ENCODE measurements around the gene SORCS2. TPM values are rescaled to one million over a fixed set of nuclear protein-coding genes. Genes with fewer than 3 reads are reported as not detected.

SORCS2 gene
- total RNA-seq, 2 donors from 2014 or later, result 0.68 to 0.92 TPM

- H3K27ac ChIP-seq, result no peak overlapping the region
- DNase-seq (ENCODE audit: low spot score) (no peak), ATAC-seq (ENCODE audit: insufficient number of reproducible peaks, low FRiP score, low read depth) (no peak)
- H3K27me3 ChIP-seq (replicated peaks; ENCODE audit: insufficient read depth), result no peaks in the 10 kb centered on the region
- no peaks in the 10 kb centered on the region for H3K36me3 ChIP-seq
- H3K4me1 ChIP-seq (ENCODE audit: control insufficient read depth in 1 of 2, low read depth in 2 of 2), result no peaks in the 10 kb centered on the region
- no peak overlapping the region for H3K4me3 ChIP-seq
- H3K9me3 ChIP-seq, result peaks cover 9% of the 10 kb centered on the region
- no peak for TF ChIP-seq CTCF (IDR thresholded peaks at IDR 0.05)
Measured at GRCh38 chr4:7179158-7179557, 13.2 kb upstream of the SORCS2 start.

- ATAC-seq (ENCODE audit: insufficient number of reproducible peaks, low FRiP score, low read depth) (no peak), DNase-seq (ENCODE audit: low spot score) (no peak)
- H3K27ac ChIP-seq, result no peak overlapping the region
- H3K36me3 ChIP-seq, result no peaks in the 10 kb centered on the region
- no peak for TF ChIP-seq CTCF (IDR thresholded peaks at IDR 0.05)
- no peaks in the 10 kb centered on the region for H3K27me3 ChIP-seq (replicated peaks; ENCODE audit: insufficient read depth)
- no peak overlapping the region for H3K4me3 ChIP-seq
- peaks cover 9% of the 10 kb centered on the region for H3K9me3 ChIP-seq
- H3K4me1 ChIP-seq (ENCODE audit: control insufficient read depth in 1 of 2, low read depth in 2 of 2), result no peaks in the 10 kb centered on the region
Measured at GRCh38 chr4:7180938-7181337, 11.4 kb upstream of the SORCS2 start.

GRCh38 chr4:7182616-7183015 is 9.7 kb upstream of the SORCS2 start:
- DNase-seq (ENCODE audit: low spot score) (no peak), ATAC-seq (ENCODE audit: insufficient number of reproducible peaks, low FRiP score, low read depth) (no peak)
- Histone ChIP-seq H3K4me1 (ENCODE audit: control insufficient read depth in 1 of 2, low read depth in 2 of 2) (no peaks in the 10 kb centered on the region), H3K4me3 (no peak overlapping the region), H3K9me3 (peaks cover 9% of the 10 kb centered on the region), H3K27me3 (replicated peaks; ENCODE audit: insufficient read depth) (no peaks in the 10 kb centered on the region), H3K27ac (no peak overlapping the region), H3K36me3 (no peaks in the 10 kb centered on the region)
- TF ChIP-seq CTCF (IDR thresholded peaks at IDR 0.05), result no peak

- H3K27ac ChIP-seq, result no peak overlapping the region
- H3K27me3 ChIP-seq (replicated peaks; ENCODE audit: insufficient read depth), result no peaks in the 10 kb centered on the region
- no peaks in the 10 kb centered on the region for H3K36me3 ChIP-seq
- TF ChIP-seq CTCF (IDR thresholded peaks at IDR 0.05), result no peak
- peaks cover 9% of the 10 kb centered on the region for H3K9me3 ChIP-seq
- H3K4me3 ChIP-seq, result no peak overlapping the region
- no peak for DNase-seq (ENCODE audit: low spot score)
- no peak for ATAC-seq (ENCODE audit: insufficient number of reproducible peaks, low FRiP score, low read depth)
- H3K4me1 ChIP-seq (ENCODE audit: control insufficient read depth in 1 of 2, low read depth in 2 of 2), result no peaks in the 10 kb centered on the region
Measured at GRCh38 chr4:7183161-7183560, 9.2 kb upstream of the SORCS2 start.

GRCh38 chr4:7183780-7184460 is 8.4 kb upstream of the SORCS2 start:
- no peaks in the 10 kb centered on the region for H3K36me3 ChIP-seq
- H3K27ac ChIP-seq, result no peak overlapping the region
- peaks cover 8% of the 10 kb centered on the region for H3K9me3 ChIP-seq
- DNase-seq (ENCODE audit: low spot score) (no peak), ATAC-seq (ENCODE audit: insufficient number of reproducible peaks, low FRiP score, low read depth) (no peak)
- H3K27me3 ChIP-seq (replicated peaks; ENCODE audit: insufficient read depth), result no peaks in the 10 kb centered on the region
- no peak overlapping the region for H3K4me3 ChIP-seq
- H3K4me1 ChIP-seq (ENCODE audit: control insufficient read depth in 1 of 2, low read depth in 2 of 2), result no peaks in the 10 kb centered on the region
- TF ChIP-seq CTCF (IDR thresholded peaks at IDR 0.05), result no peak
